ENCODE results near the gene BTBD9. TPM values are rescaled to one million over a fixed set of nuclear protein-coding genes. Genes with fewer than 3 reads are reported as not detected.

Gene BTBD9
- total and polyA plus RNA-seq, 4 donors = 8.7 to 73.9 (median 28.3) TPM

DNA sequence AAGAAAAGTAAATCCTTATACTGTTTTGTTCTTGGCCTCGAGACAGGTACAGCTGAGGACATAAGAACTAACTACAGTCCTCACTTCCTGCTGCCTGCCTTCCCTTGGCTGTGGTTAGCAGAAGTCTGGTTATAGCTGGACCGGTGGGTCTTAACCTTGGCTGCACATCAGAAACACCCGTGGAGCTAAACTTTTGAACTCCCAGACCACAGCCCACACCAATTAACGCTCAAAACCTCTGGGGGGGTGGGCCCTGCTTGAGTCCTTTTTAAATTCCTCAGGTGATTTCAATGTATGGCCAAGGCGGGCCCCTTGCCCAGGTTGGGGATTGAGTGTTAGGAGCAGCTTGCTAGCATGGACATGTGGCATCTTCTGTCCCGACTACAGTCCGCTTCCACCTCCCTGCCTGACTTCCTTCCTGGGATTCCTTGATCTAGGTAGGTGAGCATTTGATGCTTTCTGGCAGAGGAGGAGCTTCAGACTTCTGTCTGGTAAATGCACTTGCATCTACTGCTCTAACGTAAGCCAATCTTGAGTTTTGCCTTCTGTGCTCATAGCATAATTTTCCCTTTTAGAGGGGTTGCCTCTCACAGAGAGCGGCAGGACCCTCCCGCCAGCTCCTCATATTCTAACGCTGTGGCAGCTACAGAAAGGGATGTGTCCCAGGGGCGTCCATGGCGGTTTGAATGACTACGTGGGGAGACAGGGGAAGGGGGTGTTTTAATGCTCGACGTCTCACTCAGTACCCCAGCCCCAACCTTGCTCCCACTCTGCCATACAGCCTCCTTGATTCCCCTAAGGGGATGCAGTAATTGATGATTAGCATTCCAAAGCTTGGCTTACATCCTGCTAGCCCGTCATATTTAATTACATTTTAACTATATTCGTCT is 430.1 kb downstream of the BTBD9 start:
- TF ChIP-seq, protein P1, sequence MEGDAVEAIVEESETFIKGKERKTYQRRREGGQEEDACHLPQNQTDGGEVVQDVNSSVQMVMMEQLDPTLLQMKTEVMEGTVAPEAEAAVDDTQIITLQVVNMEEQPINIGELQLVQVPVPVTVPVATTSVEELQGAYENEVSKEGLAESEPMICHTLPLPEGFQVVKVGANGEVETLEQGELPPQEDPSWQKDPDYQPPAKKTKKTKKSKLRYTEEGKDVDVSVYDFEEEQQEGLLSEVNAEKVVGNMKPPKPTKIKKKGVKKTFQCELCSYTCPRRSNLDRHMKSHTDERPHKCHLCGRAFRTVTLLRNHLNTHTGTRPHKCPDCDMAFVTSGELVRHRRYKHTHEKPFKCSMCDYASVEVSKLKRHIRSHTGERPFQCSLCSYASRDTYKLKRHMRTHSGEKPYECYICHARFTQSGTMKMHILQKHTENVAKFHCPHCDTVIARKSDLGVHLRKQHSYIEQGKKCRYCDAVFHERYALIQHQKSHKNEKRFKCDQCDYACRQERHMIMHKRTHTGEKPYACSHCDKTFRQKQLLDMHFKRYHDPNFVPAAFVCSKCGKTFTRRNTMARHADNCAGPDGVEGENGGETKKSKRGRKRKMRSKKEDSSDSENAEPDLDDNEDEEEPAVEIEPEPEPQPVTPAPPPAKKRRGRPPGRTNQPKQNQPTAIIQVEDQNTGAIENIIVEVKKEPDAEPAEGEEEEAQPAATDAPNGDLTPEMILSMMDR (IDR thresholded peaks at IDR 0.05; ENCODE audit: control extremely low read depth, extremely low read depth) = no peak
- peaks cover 0 to 27% (median 8%) of the 10 kb centered on the region in 5 donors for H3K4me1 ChIP-seq (ENCODE audit: control insufficient read depth in 5 of 5, insufficient read depth in 5 of 5, low read length in 5 of 5)
- DNase-seq (peak; percentile 21 to 75 (median 38)), ATAC-seq (ENCODE audit: insufficient read depth, low FRiP score) (no peak)
- WGBS, 2 donors = 63 to 71% methylated on average over 18 of the region's 18 CpGs
- no peak overlapping the region for H3K9ac ChIP-seq (ENCODE audit: insufficient read depth in 1 of 2, low read length in 2 of 2)
- H3K9me3 ChIP-seq (ENCODE audit: control insufficient read depth in 4 of 4, insufficient read depth in 3 of 4, low read length in 3 of 4) = peaks cover 0 to 3% (median 0%) of the 10 kb centered on the region in 4 donors
- H3K27me3 ChIP-seq (ENCODE audit: control insufficient read depth in 3 of 3, insufficient read depth in 3 of 3, low read length in 2 of 3) = no peaks in the 10 kb centered on the region
- H3K27ac ChIP-seq (ENCODE audit: low read depth in 1 of 2, low read length in 1 of 2) = no peak overlapping the region
- H3K4me3 ChIP-seq = no peak overlapping the region
- H3K36me3 ChIP-seq (ENCODE audit: control insufficient read depth in 4 of 4, insufficient read depth in 4 of 4, low read length in 4 of 4) = no peaks in the 10 kb centered on the region

DNA sequence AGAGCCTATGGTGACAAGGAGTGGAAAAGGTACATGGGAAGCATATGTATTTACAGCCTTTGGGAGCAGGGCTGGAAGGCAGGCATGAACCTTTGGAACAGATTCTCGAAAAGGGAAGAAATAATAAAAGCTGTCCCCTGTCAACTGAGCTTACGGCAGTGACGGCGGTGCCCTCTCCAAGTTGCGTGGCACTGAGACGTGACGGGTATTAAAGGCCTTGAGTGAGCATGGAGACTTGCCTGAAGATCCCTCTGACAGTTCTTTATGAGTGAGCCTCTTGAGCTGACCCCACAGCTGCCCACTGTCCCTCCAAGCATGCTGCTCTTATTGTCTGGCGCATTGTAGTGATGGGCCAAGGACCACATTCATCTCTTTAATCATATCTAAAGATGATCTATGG is 431.7 kb downstream of the BTBD9 start:
- ATAC-seq (ENCODE audit: insufficient read depth, low FRiP score) (no peak), DNase-seq (no peak)
- Histone ChIP-seq H3K4me3 (no peak overlapping the region), H3K36me3 (ENCODE audit: control insufficient read depth in 4 of 4, insufficient read depth in 4 of 4, low read length in 4 of 4) (no peaks in the 10 kb centered on the region), H3K9me3 (ENCODE audit: control insufficient read depth in 4 of 4, insufficient read depth in 3 of 4, low read length in 3 of 4) (peaks cover 0 to 3% (median 0%) of the 10 kb centered on the region in 4 donors), H3K27ac (ENCODE audit: low read depth in 1 of 2, low read length in 1 of 2) (no peak overlapping the region), H3K4me1 (ENCODE audit: control insufficient read depth in 5 of 5, insufficient read depth in 5 of 5, low read length in 5 of 5) (peaks cover 0 to 26% (median 8%) of the 10 kb centered on the region in 5 donors), H3K9ac (ENCODE audit: insufficient read depth in 1 of 2, low read length in 2 of 2) (no peak overlapping the region), H3K27me3 (ENCODE audit: control insufficient read depth in 3 of 3, insufficient read depth in 3 of 3, low read length in 2 of 3) (no peaks in the 10 kb centered on the region)
- WGBS, 2 donors = 95 to 97% methylated on average over 8 of the region's 8 CpGs
- TF ChIP-seq, protein P1 (IDR thresholded peaks at IDR 0.05; ENCODE audit: control extremely low read depth, extremely low read depth) = no peak

DNA sequence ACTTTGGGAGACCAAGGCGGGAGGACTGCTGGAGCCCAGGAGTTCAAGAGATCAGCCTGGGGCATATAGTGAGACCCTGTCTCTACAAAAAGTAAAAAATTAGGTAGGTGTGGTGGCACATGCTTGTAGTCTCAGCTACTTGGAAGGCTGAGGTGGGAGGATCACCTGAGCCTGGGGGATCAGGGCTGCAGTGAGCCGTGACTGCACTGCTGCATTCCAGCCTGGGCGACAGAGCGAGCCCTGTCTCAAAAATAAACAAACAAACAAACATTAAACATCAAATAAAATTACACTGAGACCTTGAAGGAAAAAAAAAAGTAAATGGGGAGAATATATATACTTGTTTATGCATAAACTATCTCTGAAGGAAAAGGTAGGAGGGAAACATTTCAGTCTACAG is 432.4 kb downstream of the BTBD9 start:
- Histone ChIP-seq H3K4me1 (ENCODE audit: control insufficient read depth in 5 of 5, insufficient read depth in 5 of 5, low read length in 5 of 5) (peaks cover 0 to 19% (median 4%) of the 10 kb centered on the region in 5 donors), H3K27me3 (ENCODE audit: control insufficient read depth in 3 of 3, insufficient read depth in 3 of 3, low read length in 2 of 3) (no peaks in the 10 kb centered on the region), H3K9ac (ENCODE audit: insufficient read depth in 1 of 2, low read length in 2 of 2) (no peak overlapping the region), H3K36me3 (ENCODE audit: control insufficient read depth in 4 of 4, insufficient read depth in 4 of 4, low read length in 4 of 4) (no peaks in the 10 kb centered on the region), H3K9me3 (ENCODE audit: control insufficient read depth in 4 of 4, insufficient read depth in 3 of 4, low read length in 3 of 4) (peaks cover 0 to 3% (median 0%) of the 10 kb centered on the region in 4 donors), H3K27ac (ENCODE audit: low read depth in 1 of 2, low read length in 1 of 2) (no peak overlapping the region), H3K4me3 (no peak overlapping the region)
- DNase-seq (no peak), ATAC-seq (ENCODE audit: insufficient read depth, low FRiP score) (no peak)
- TF ChIP-seq, protein P1 (IDR thresholded peaks at IDR 0.05; ENCODE audit: control extremely low read depth, extremely low read depth) = no peak
- WGBS, 2 donors = 95 to 97% methylated on average over 4 of the region's 4 CpGs
